ENCODE data around the gene XPO6.

Gene XPO6

DNA sequence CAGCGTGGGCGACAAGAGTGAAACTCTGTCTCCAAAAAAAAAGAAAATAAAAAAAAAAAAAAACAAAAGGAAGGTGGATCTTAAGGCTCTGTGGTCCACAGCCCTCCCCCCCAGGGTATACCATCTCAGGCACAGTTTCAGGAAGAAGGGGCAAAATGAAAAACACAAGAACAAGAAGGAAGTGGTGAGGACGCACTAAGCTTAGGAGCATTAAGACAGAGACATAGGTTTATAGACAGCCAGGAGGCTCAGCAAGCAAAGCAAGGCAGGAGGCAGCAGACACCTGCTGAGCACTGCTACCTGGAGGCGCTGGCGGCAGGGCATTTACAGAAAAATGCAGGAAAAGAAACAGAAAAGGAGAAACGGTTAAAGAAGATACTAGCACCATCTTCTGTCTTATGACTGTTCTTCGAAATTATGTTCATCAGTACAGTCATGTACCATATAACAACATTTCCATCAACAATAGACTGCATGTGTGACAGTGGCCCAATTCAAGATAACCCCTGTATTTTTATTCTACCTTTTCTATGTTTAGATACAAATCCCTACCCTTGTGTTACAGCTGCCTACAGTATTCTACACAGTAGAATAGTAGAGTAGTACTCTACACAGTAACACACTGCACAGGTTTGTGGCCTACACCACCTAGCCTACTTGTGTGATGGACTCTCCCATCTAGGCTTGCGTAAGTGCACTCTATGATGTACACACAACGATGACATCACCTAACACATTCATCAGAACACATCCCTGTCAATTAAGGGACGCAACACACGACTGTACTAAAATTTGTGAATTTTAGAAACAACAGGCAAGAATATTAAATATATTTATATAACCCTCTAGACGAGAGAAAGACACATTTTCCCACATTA, 62.5 kb downstream of the XPO6 start:
- Histone ChIP-seq H3K27me3 (ENCODE audit: control insufficient read depth, insufficient read depth, low read length) (no peaks in the 10 kb centered on the region), H3K36me3 (ENCODE audit: control insufficient read depth, insufficient read depth, low read length) (peaks cover 96% of the 10 kb centered on the region), H3K9me3 (ENCODE audit: control insufficient read depth, insufficient read depth, low read length) (no peaks in the 10 kb centered on the region), H3K9ac (ENCODE audit: low read depth, low read length) (no peak overlapping the region), H3K27ac (ENCODE audit: low read depth, low read length) (no peak overlapping the region), H3K4me3 (ENCODE audit: low read depth, low read length) (no peak overlapping the region), H3K4me1 (ENCODE audit: control insufficient read depth, insufficient read depth, low read length) (peaks cover 4% of the 10 kb centered on the region)

- peaks cover 94% of the 10 kb centered on the region for H3K36me3 ChIP-seq (ENCODE audit: control insufficient read depth, insufficient read depth, low read length)
Observed at GRCh38 chr16:28146536-28146935, 65.2 kb downstream of the XPO6 start.

GRCh38 chr16:28145796-28146195, 66.0 kb downstream of the XPO6 start:
- Histone ChIP-seq H3K4me1 (ENCODE audit: control insufficient read depth, insufficient read depth, low read length) (peaks cover 11% of the 10 kb centered on the region), H3K27ac (ENCODE audit: low read depth, low read length) (no peak overlapping the region), H3K4me3 (ENCODE audit: low read depth, low read length) (no peak overlapping the region), H3K9ac (ENCODE audit: low read depth, low read length) (no peak overlapping the region), H3K9me3 (ENCODE audit: control insufficient read depth, insufficient read depth, low read length) (no peaks in the 10 kb centered on the region), H3K36me3 (ENCODE audit: control insufficient read depth, insufficient read depth, low read length) (peaks cover 95% of the 10 kb centered on the region), H3K27me3 (ENCODE audit: control insufficient read depth, insufficient read depth, low read length) (no peaks in the 10 kb centered on the region)

More at GRCh38 chr16:28146536-28146935, 65.2 kb downstream of the XPO6 start:
- no peak overlapping the region for H3K9ac ChIP-seq (ENCODE audit: low read depth, low read length)
- H3K4me1 ChIP-seq (ENCODE audit: control insufficient read depth, insufficient read depth, low read length) = peaks cover 8% of the 10 kb centered on the region
- H3K9me3 ChIP-seq (ENCODE audit: control insufficient read depth, insufficient read depth, low read length) = no peaks in the 10 kb centered on the region
- no peak overlapping the region for H3K4me3 ChIP-seq (ENCODE audit: low read depth, low read length)
- H3K27ac ChIP-seq (ENCODE audit: low read depth, low read length) = no peak overlapping the region
- no peaks in the 10 kb centered on the region for H3K27me3 ChIP-seq (ENCODE audit: control insufficient read depth, insufficient read depth, low read length)

GRCh38 chr16:28140788-28141618, 70.8 kb downstream of the XPO6 start:
- H3K4me3 ChIP-seq (ENCODE audit: low read depth, low read length) = no peak overlapping the region
- no peak overlapping the region for H3K9ac ChIP-seq (ENCODE audit: low read depth, low read length)
- no peak overlapping the region for H3K27ac ChIP-seq (ENCODE audit: low read depth, low read length)
- no peaks in the 10 kb centered on the region for H3K27me3 ChIP-seq (ENCODE audit: control insufficient read depth, insufficient read depth, low read length)
- no peaks in the 10 kb centered on the region for H3K9me3 ChIP-seq (ENCODE audit: control insufficient read depth, insufficient read depth, low read length)
- H3K36me3 ChIP-seq (ENCODE audit: control insufficient read depth, insufficient read depth, low read length) = peaks cover 66% of the 10 kb centered on the region
- H3K4me1 ChIP-seq (ENCODE audit: control insufficient read depth, insufficient read depth, low read length) = peaks cover 8% of the 10 kb centered on the region

DNA sequence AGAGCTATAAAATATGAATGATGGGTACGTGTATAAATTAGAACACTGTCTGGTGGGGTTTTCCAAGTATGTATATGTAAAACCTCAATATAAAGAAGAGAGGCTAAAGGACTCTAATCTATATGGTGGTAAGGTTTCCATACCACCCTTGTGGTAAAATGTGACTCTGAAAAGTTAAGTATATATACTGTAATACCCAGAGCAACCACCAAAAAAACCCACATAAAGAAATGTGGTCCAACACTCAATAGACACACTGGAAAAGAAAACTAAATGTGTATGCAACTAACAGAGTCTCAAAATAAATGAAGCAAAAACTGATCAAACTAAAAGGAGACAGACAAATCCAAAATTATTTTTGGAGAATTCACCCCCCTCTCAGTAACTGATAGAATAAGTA, 72.2 kb downstream of the XPO6 start:
- Histone ChIP-seq H3K9me3 (ENCODE audit: control insufficient read depth, insufficient read depth, low read length) (no peaks in the 10 kb centered on the region), H3K27me3 (ENCODE audit: control insufficient read depth, insufficient read depth, low read length) (no peaks in the 10 kb centered on the region), H3K4me1 (ENCODE audit: control insufficient read depth, insufficient read depth, low read length) (peaks cover 8% of the 10 kb centered on the region), H3K4me3 (ENCODE audit: low read depth, low read length) (no peak overlapping the region), H3K27ac (ENCODE audit: low read depth, low read length) (no peak overlapping the region), H3K9ac (ENCODE audit: low read depth, low read length) (no peak overlapping the region), H3K36me3 (ENCODE audit: control insufficient read depth, insufficient read depth, low read length) (peaks cover 64% of the 10 kb centered on the region)

DNA sequence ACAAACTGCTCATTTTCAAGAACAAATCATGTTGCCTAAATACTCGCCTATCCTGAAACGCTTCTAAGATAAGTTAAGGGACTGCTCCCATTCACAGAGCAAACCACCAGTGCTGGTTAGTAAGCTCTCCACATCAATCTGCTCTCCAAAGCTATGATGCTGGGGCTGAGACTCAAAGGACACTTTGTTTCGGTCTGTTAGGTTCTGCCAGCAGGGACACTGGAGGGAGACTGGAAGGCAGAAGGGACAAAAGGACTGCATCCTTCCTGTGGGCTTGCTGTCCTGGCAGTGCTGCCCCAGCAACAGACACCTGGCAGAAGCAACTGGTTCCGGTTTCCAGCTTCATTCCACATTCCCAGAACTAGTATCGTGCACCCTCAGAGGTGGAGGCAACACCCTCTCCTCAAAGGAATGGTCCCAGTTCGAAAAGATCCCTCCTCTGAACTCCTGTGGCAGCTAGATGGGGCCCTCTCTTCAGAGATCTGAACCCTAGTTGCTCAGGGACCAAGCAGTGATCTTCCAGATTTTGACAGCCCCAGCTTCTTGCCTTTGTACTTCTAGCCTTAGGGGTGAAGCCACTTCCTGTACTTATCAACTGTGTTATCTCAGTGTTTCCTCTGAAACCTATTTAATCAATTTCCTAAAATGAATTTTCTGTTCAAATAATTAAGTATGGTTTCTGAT, 74.9 kb downstream of the XPO6 start:
- Histone ChIP-seq H3K9me3 (ENCODE audit: control insufficient read depth, insufficient read depth, low read length) (no peaks in the 10 kb centered on the region), H3K4me1 (ENCODE audit: control insufficient read depth, insufficient read depth, low read length) (peaks cover 3% of the 10 kb centered on the region), H3K4me3 (ENCODE audit: low read depth, low read length) (no peak overlapping the region), H3K36me3 (ENCODE audit: control insufficient read depth, insufficient read depth, low read length) (peaks cover 66% of the 10 kb centered on the region), H3K27me3 (ENCODE audit: control insufficient read depth, insufficient read depth, low read length) (no peaks in the 10 kb centered on the region), H3K27ac (ENCODE audit: low read depth, low read length) (no peak overlapping the region), H3K9ac (ENCODE audit: low read depth, low read length) (no peak overlapping the region)

GRCh38 chr16:28133666-28134065, 78.1 kb downstream of the XPO6 start:
- H3K27ac ChIP-seq (ENCODE audit: low read depth, low read length) = no peak overlapping the region
- H3K9me3 ChIP-seq (ENCODE audit: control insufficient read depth, insufficient read depth, low read length) = no peaks in the 10 kb centered on the region
- H3K36me3 ChIP-seq (ENCODE audit: control insufficient read depth, insufficient read depth, low read length) = peaks cover 81% of the 10 kb centered on the region

DNA sequence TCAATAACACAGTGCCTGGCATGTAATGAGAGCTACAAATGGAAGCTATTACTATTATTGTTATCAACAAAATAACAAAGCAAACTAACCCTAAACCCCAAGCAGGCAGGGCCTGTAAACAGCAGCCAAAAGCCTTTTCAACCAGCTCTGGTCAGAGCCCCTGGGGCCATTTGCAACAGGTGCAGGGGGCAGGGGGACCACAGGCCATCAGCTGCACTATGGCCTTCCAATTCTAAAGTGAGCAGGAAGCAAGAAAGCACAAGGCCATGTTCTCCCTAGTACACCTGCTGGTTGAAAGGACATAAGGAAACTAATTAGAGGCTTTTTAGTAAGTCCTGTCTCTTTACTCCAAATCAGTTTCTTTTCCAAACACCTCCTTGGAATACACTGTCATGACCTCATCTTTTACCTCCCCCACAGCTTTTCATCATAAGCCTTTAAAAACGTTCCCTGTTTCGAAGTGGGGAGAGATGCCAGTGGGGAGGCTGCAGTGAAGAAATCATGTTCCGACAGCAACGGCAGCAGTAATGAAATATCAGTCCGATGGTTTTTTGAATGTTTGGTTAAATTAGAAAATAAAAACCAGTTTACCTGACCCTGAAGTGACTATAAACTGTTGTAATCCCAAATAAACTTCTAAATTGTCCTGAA, 79.9 kb downstream of the XPO6 start:
- Histone ChIP-seq H3K9me3 (ENCODE audit: control insufficient read depth, insufficient read depth, low read length) (no peaks in the 10 kb centered on the region), H3K27me3 (ENCODE audit: control insufficient read depth, insufficient read depth, low read length) (no peaks in the 10 kb centered on the region), H3K4me3 (ENCODE audit: low read depth, low read length) (no peak overlapping the region), H3K4me1 (ENCODE audit: control insufficient read depth, insufficient read depth, low read length) (no peaks in the 10 kb centered on the region), H3K9ac (ENCODE audit: low read depth, low read length) (no peak overlapping the region), H3K36me3 (ENCODE audit: control insufficient read depth, insufficient read depth, low read length) (peaks cover 94% of the 10 kb centered on the region), H3K27ac (ENCODE audit: low read depth, low read length) (no peak overlapping the region)

More at GRCh38 chr16:28133666-28134065, 78.1 kb downstream of the XPO6 start:
- no peak overlapping the region for H3K9ac ChIP-seq (ENCODE audit: low read depth, low read length)
- no peaks in the 10 kb centered on the region for H3K27me3 ChIP-seq (ENCODE audit: control insufficient read depth, insufficient read depth, low read length)
- H3K4me3 ChIP-seq (ENCODE audit: low read depth, low read length) = no peak overlapping the region
- H3K4me1 ChIP-seq (ENCODE audit: control insufficient read depth, insufficient read depth, low read length) = no peaks in the 10 kb centered on the region

GRCh38 chr16:28131181-28131580, 80.6 kb downstream of the XPO6 start:
- Histone ChIP-seq H3K9me3 (ENCODE audit: control insufficient read depth, insufficient read depth, low read length) (no peaks in the 10 kb centered on the region), H3K36me3 (ENCODE audit: control insufficient read depth, insufficient read depth, low read length) (peaks cover 97% of the 10 kb centered on the region)

More at GRCh38 chr16:28131181-28131580, 80.6 kb downstream of the XPO6 start:
- H3K4me3 ChIP-seq (ENCODE audit: low read depth, low read length) = no peak overlapping the region
- no peak overlapping the region for H3K27ac ChIP-seq (ENCODE audit: low read depth, low read length)
- no peak overlapping the region for H3K9ac ChIP-seq (ENCODE audit: low read depth, low read length)
- no peaks in the 10 kb centered on the region for H3K4me1 ChIP-seq (ENCODE audit: control insufficient read depth, insufficient read depth, low read length)
- H3K27me3 ChIP-seq (ENCODE audit: control insufficient read depth, insufficient read depth, low read length) = no peaks in the 10 kb centered on the region
